ENCODE measurements around the gene FGF12.

GRCh38 chr3:192367616-192368015 lies 359.7 kb downstream of the FGF12 start:
- no peak for TF ChIP-seq EZH2 (IDR thresholded peaks at IDR 0.05; ENCODE audit: insufficient read depth, poor library complexity, severe bottlenecking)
- no peak for TF ChIP-seq EZH2phosphoT487 (IDR thresholded peaks at IDR 0.05; ENCODE audit: insufficient read depth, low read depth)
